ENCODE measurements around the gene SLC25A24.

Gene SLC25A24

GRCh38 chr1:108188801-108189200 is 11.3 kb downstream of the SLC25A24 start:
- TF ChIP-seq GATA2 (IDR thresholded peaks at IDR 0.05; ENCODE audit: low read depth, low read length) (no peak), GATA3 (IDR thresholded peaks at IDR 0.05; ENCODE audit: low read depth, low read length) (no peak)

GRCh38 chr1:108182959-108183700 is 17.0 kb downstream of the SLC25A24 start:
- TF ChIP-seq GATA3 (IDR thresholded peaks at IDR 0.05; ENCODE audit: low read depth, low read length) (no peak), GATA2 (IDR thresholded peaks at IDR 0.05; ENCODE audit: low read depth, low read length) (no peak)

GRCh38 chr1:108179018-108179417 is 21.1 kb downstream of the SLC25A24 start:
- TF ChIP-seq GATA2 (IDR thresholded peaks at IDR 0.05; ENCODE audit: low read depth, low read length), result no peak
- no peak for TF ChIP-seq GATA3 (IDR thresholded peaks at IDR 0.05; ENCODE audit: low read depth, low read length)

GRCh38 chr1:108158893-108159453 is 41.2 kb downstream of the SLC25A24 start:
- TF ChIP-seq GATA2 (IDR thresholded peaks at IDR 0.05; ENCODE audit: low read depth, low read length) (no peak), GATA3 (IDR thresholded peaks at IDR 0.05; ENCODE audit: low read depth, low read length) (no peak)

GRCh38 chr1:108154314-108154713 is 45.8 kb downstream of the SLC25A24 start:
- TF ChIP-seq GATA3 (IDR thresholded peaks at IDR 0.05; ENCODE audit: low read depth, low read length) (no peak), GATA2 (IDR thresholded peaks at IDR 0.05; ENCODE audit: low read depth, low read length) (no peak)

GRCh38 chr1:108152782-108153222 is 47.3 kb downstream of the SLC25A24 start:
- no peak for TF ChIP-seq GATA2 (IDR thresholded peaks at IDR 0.05; ENCODE audit: low read depth, low read length)
- no peak for TF ChIP-seq GATA3 (IDR thresholded peaks at IDR 0.05; ENCODE audit: low read depth, low read length)

GRCh38 chr1:108151548-108151947 is 48.6 kb downstream of the SLC25A24 start:
- TF ChIP-seq GATA2 (IDR thresholded peaks at IDR 0.05; ENCODE audit: low read depth, low read length) (no peak), GATA3 (IDR thresholded peaks at IDR 0.05; ENCODE audit: low read depth, low read length) (no peak)

GRCh38 chr1:108149796-108150467 is 50.2 kb downstream of the SLC25A24 start:
- TF ChIP-seq GATA2 (IDR thresholded peaks at IDR 0.05; ENCODE audit: low read depth, low read length), result no peak
- no peak for TF ChIP-seq GATA3 (IDR thresholded peaks at IDR 0.05; ENCODE audit: low read depth, low read length)

- TF ChIP-seq GATA3 (IDR thresholded peaks at IDR 0.05; ENCODE audit: low read depth, low read length), result no peak
- TF ChIP-seq GATA2 (IDR thresholded peaks at IDR 0.05; ENCODE audit: low read depth, low read length), result no peak
Measured at GRCh38 chr1:108142773-108143394, 57.3 kb downstream of the SLC25A24 start.

- TF ChIP-seq GATA2 (IDR thresholded peaks at IDR 0.05; ENCODE audit: low read depth, low read length) (no peak), GATA3 (IDR thresholded peaks at IDR 0.05; ENCODE audit: low read depth, low read length) (no peak)
Measured at GRCh38 chr1:108142258-108142657, 57.9 kb downstream of the SLC25A24 start.

GRCh38 chr1:108141621-108142020 is 58.5 kb downstream of the SLC25A24 start:
- no peak for TF ChIP-seq GATA3 (IDR thresholded peaks at IDR 0.05; ENCODE audit: low read depth, low read length)
- TF ChIP-seq GATA2 (IDR thresholded peaks at IDR 0.05; ENCODE audit: low read depth, low read length), result no peak

GRCh38 chr1:108140936-108141335 is 59.2 kb downstream of the SLC25A24 start:
- TF ChIP-seq GATA3 (IDR thresholded peaks at IDR 0.05; ENCODE audit: low read depth, low read length) (no peak), GATA2 (IDR thresholded peaks at IDR 0.05; ENCODE audit: low read depth, low read length) (no peak)

GRCh38 chr1:108140177-108140576 is 60.0 kb downstream of the SLC25A24 start:
- no peak for TF ChIP-seq GATA3 (IDR thresholded peaks at IDR 0.05; ENCODE audit: low read depth, low read length)
- TF ChIP-seq GATA2 (IDR thresholded peaks at IDR 0.05; ENCODE audit: low read depth, low read length), result no peak

- no peak for TF ChIP-seq GATA3 (IDR thresholded peaks at IDR 0.05; ENCODE audit: low read depth, low read length)
- no peak for TF ChIP-seq GATA2 (IDR thresholded peaks at IDR 0.05; ENCODE audit: low read depth, low read length)
Measured at GRCh38 chr1:108130794-108131193, 69.3 kb downstream of the SLC25A24 start.

All from SH-SY5Y (cell line).